Nucleus accumbens (tissue), 56 donors: Measurements from ENCODE around the gene EFNA3.

Experiments used
- DNase-seq, 56 donors: peaks; one replicate each; lab custom pipeline; 2025; lab: John Stamatoyannopoulos, UW

EFNA3 gene

GRCh38 chr1:155048449-155049334, 29.9 kb upstream of the EFNA3 start:
- no peak for DNase-seq

- DNase-seq: no peak
These were observed 28.7 kb upstream of the EFNA3 start for GRCh38 chr1:155049651-155050559.

- DNase-seq: peak in 54 of 56 donors; percentile 21 to 87 (median 71)
These were observed 27.9 kb upstream of the EFNA3 start, which contains the start of gene ADAM15 for GRCh38 chr1:155050560-155051341. Gene ADAM15 (plus strand): TSS chr1:155051316. CDS start chr1:155051387, 71 bp downstream.

GRCh38 chr1:155051342-155051776, 27.3 kb upstream of the EFNA3 start:
- peak in 7 of 56 donors; percentile 27 to 61 (median 53) for DNase-seq

GRCh38 chr1:155051777-155052398, 26.7 kb upstream of the EFNA3 start:
- peak in 39 of 56 donors; percentile 14 to 68 (median 43) for DNase-seq

- DNase-seq: peak in 3 of 56 donors; percentile 9 to 14 (median 13)
These were observed 25.9 kb upstream of the EFNA3 start for GRCh38 chr1:155052439-155053395.

- no peak for DNase-seq
These were observed 25.0 kb upstream of the EFNA3 start for GRCh38 chr1:155053531-155054105.

GRCh38 chr1:155057104-155057503, 21.5 kb upstream of the EFNA3 start:
- no peak for DNase-seq

- DNase-seq: no peak
These were observed 20.8 kb upstream of the EFNA3 start for GRCh38 chr1:155057788-155058211.

- DNase-seq: no peak
These were observed 17.9 kb upstream of the EFNA3 start for GRCh38 chr1:155060736-155061135.

- peak in 48 of 56 donors; percentile 25 to 86 (median 56) for DNase-seq
These were observed 17.1 kb upstream of the EFNA3 start for GRCh38 chr1:155061381-155062150.

- DNase-seq: no peak
These were observed 16.4 kb upstream of the EFNA3 start for GRCh38 chr1:155062151-155062686.

GRCh38 chr1:155062702-155063411, 15.8 kb upstream of the EFNA3 start:
- peak in 7 of 56 donors; percentile 7 to 37 (median 16) for DNase-seq

- DNase-seq: peak in 40 of 56 donors; percentile 13 to 80 (median 45)
These were observed 15.0 kb upstream of the EFNA3 start, which contains the start of gene EFNA4 for GRCh38 chr1:155063550-155064110. Gene EFNA4 (plus strand): TSS chr1:155063740. CDS start chr1:155063824, 84 bp downstream.

- no peak for DNase-seq
These were observed 14.4 kb upstream of the EFNA3 start for GRCh38 chr1:155064111-155064831.
